ENCODE data around the gene LRMDA.

DNA sequence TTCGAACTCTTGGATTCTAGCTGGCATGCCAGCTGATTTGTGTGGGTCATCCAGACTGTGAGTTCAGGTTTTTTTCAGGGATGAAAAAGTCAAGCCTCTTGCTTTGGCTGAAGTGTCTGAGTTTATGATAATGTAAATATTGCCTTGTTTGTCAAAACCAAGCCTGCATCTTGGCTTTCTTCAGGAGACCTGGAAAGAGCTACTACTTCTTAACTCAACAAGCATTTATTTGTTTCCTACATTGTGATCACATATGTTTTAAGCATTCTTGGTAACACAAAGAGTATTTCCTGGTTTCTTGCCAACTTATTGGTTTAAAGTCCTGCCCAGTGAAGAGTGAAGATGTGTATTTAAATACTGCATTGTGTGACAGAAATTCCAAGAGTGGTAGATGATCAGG, 407.1 kb downstream of the LRMDA start:
- TF ChIP-seq, protein P1, sequence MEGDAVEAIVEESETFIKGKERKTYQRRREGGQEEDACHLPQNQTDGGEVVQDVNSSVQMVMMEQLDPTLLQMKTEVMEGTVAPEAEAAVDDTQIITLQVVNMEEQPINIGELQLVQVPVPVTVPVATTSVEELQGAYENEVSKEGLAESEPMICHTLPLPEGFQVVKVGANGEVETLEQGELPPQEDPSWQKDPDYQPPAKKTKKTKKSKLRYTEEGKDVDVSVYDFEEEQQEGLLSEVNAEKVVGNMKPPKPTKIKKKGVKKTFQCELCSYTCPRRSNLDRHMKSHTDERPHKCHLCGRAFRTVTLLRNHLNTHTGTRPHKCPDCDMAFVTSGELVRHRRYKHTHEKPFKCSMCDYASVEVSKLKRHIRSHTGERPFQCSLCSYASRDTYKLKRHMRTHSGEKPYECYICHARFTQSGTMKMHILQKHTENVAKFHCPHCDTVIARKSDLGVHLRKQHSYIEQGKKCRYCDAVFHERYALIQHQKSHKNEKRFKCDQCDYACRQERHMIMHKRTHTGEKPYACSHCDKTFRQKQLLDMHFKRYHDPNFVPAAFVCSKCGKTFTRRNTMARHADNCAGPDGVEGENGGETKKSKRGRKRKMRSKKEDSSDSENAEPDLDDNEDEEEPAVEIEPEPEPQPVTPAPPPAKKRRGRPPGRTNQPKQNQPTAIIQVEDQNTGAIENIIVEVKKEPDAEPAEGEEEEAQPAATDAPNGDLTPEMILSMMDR (conservative IDR thresholded peaks at IDR 0.05; ENCODE audit: low read depth, low read length) = no peak
- TF ChIP-seq MXI1 (IDR thresholded peaks at IDR 0.05; ENCODE audit: borderline replicate concordance, low read depth, low read length) (no peak), FOS (IDR thresholded peaks at IDR 0.05; ENCODE audit: low read depth, low read length) (no peak)

Data from IMR-90 (cell line).